HFFc6 (cell line): ENCODE data around the gene RTF1. TPM values are rescaled to one million over a fixed set of nuclear protein-coding genes. Genes with fewer than 3 reads are reported as not detected.

Experiments used
- DNase-seq: peaks from one replicate; pipeline ENCODE4 v3.0.0-alpha.2; 2018
- H3K27ac Mint-ChIP-seq: 2 replicates; pipeline ENCODE4 v1.8.0; 2020; ENCODE audit warnings: mild to moderate bottlenecking, mixed read lengths
- H3K27me3 Mint-ChIP-seq: 2 replicates; pipeline ENCODE4 v1.8.0; 2021; ENCODE audit warnings: mild to moderate bottlenecking, moderate library complexity, mixed read lengths; ENCODE audit not compliant: insufficient read depth
- H3K36me3 Mint-ChIP-seq: 2 replicates; pipeline ENCODE4 v1.8.0; 2021; ENCODE audit warnings: low read depth, mixed read lengths
- H3K4me1 Mint-ChIP-seq: 2 replicates; pipeline ENCODE4 v1.8.0; 2020; ENCODE audit warnings: low read depth, mixed read lengths
- H3K4me3 Mint-ChIP-seq: 2 replicates; pipeline ENCODE4 v1.8.0; 2020; ENCODE audit warnings: mild to moderate bottlenecking, moderate library complexity, mixed read lengths
- H3K9me3 Mint-ChIP-seq: 2 replicates; pipeline ENCODE4 v1.8.0; 2020; ENCODE audit warnings: mild to moderate bottlenecking, mixed read lengths
- CTCF ChIP-seq: fragments of 200-600 bp; sonication (generic); IDR thresholded peaks from 2 replicates; pipeline ENCODE4 v1.5.0; 2021; ENCODE audit warnings: antibody characterized with exemption, mild to moderate bottlenecking
- total RNA-seq, 6 experiments: library from RNA; stranded (reverse); fragmentation: NEBNext Ultra II Directional; extraction: Animal tissue kit (Norgen Biotek cat#: 25700); gene quantifications; 2 replicates in 1 of 6; 3 replicates in 5 of 6; pipeline ENCODE4 v1.2.3, GENCODE V29; 2021

The RTF1 gene
- total RNA-seq, 6 experiments from 2014 or later, result 32.3 to 38.3 (median 35.8) TPM

- H3K27ac Mint-ChIP-seq, result peak overlapping the region; percentile 25; the same call in 1 of the 2 replicates
Measured at GRCh38 chr15:41443275-41443674, 26.4 kb downstream of the RTF1 start.

GRCh38 chr15:41445399-41445798 lies 28.5 kb downstream of the RTF1 start:
- DNase-seq, result no peak
- H3K9me3 Mint-ChIP-seq, result no peaks in the 10 kb centered on the region
- no peak overlapping the region for H3K27ac Mint-ChIP-seq
- peaks cover 5% of the 10 kb centered on the region; the same call in 1 of the 2 replicates for H3K4me1 Mint-ChIP-seq
- TF ChIP-seq CTCF, result no peak
- H3K36me3 Mint-ChIP-seq, result peaks cover 13% of the 10 kb centered on the region
- no peaks in the 10 kb centered on the region; the same call in 1 of the 2 replicates for H3K27me3 Mint-ChIP-seq
- no peak overlapping the region for H3K4me3 Mint-ChIP-seq

More at GRCh38 chr15:41443275-41443674, 26.4 kb downstream of the RTF1 start:
- H3K9me3 Mint-ChIP-seq, result no peaks in the 10 kb centered on the region
- peaks cover 13% of the 10 kb centered on the region for H3K36me3 Mint-ChIP-seq
- H3K4me3 Mint-ChIP-seq, result no peak overlapping the region
- DNase-seq, result no peak
- peaks cover 6% of the 10 kb centered on the region for H3K4me1 Mint-ChIP-seq
- no peaks in the 10 kb centered on the region; the same call in 1 of the 2 replicates for H3K27me3 Mint-ChIP-seq
- no peak for TF ChIP-seq CTCF

- Mint-ChIP-seq H3K27me3 (no peaks in the 10 kb centered on the region; the same call in 1 of the 2 replicates), H3K36me3 (peaks cover 26% of the 10 kb centered on the region), H3K9me3 (no peaks in the 10 kb centered on the region), H3K4me3 (no peak overlapping the region), H3K4me1 (no peaks in the 10 kb centered on the region), H3K27ac (no peak overlapping the region; the same call in 1 of the 2 replicates)
- no peak for DNase-seq
- no peak for TF ChIP-seq CTCF
Measured at GRCh38 chr15:41462084-41462795, 45.3 kb downstream of the RTF1 start.

- H3K36me3 Mint-ChIP-seq, result peaks cover 21% of the 10 kb centered on the region
- no peaks in the 10 kb centered on the region for H3K9me3 Mint-ChIP-seq
- H3K4me1 Mint-ChIP-seq, result no peaks in the 10 kb centered on the region
- H3K4me3 Mint-ChIP-seq, result no peak overlapping the region
- no peaks in the 10 kb centered on the region; the same call in 1 of the 2 replicates for H3K27me3 Mint-ChIP-seq
- no peak for DNase-seq
- TF ChIP-seq CTCF, result no peak
- no peak overlapping the region for H3K27ac Mint-ChIP-seq
Measured at GRCh38 chr15:41464889-41465580, 48.1 kb downstream of the RTF1 start.

- Mint-ChIP-seq H3K4me1 (no peaks in the 10 kb centered on the region), H3K27me3 (no peaks in the 10 kb centered on the region; the same call in 1 of the 2 replicates), H3K4me3 (no peak overlapping the region), H3K9me3 (no peaks in the 10 kb centered on the region), H3K27ac (peak overlapping the region; percentile 6; the same call in 1 of the 2 replicates), H3K36me3 (peaks cover 24% of the 10 kb centered on the region)
- DNase-seq, result peak; percentile 19
- peak; percentile 92 for TF ChIP-seq CTCF
Measured at GRCh38 chr15:41465822-41466421, 49.0 kb downstream of the RTF1 start.
